ENCODE data around the gene CHIA. TPM values are rescaled to one million over a fixed set of nuclear protein-coding genes. Genes with fewer than 3 reads are reported as not detected.

CHIA gene
- total RNA-seq, 1 experiment from 2014 or later = not detected

- Mint-ChIP-seq H3K27ac (ENCODE audit: unreplicated experiment) (no peak overlapping the region), H3K4me1 (ENCODE audit: low read depth, unreplicated experiment) (no peaks in the 10 kb centered on the region), H3K27me3 (ENCODE audit: unreplicated experiment) (peaks cover 6% of the 10 kb centered on the region), H3K4me3 (ENCODE audit: low read depth, unreplicated experiment) (no peak overlapping the region), H3K36me3 (ENCODE audit: insufficient read depth, unreplicated experiment) (no peaks in the 10 kb centered on the region), H3K9me3 (ENCODE audit: low read depth, unreplicated experiment) (no peaks in the 10 kb centered on the region)
- TF ChIP-seq CTCF (IDR thresholded peaks at IDR 0.05; ENCODE audit: unreplicated experiment) = no peak
- DNase-seq = no peak
- CTCF ChIA-PET = no interaction called here
- intact Hi-C loops (cut with micrococcal nuclease; ENCODE audit: unreplicated experiment) = no loop called here
- no TSS peak for BruUV-seq (replicated peaks)
These were observed 6.8 kb upstream of the CHIA start for GRCh38 chr1:111283838-111284237.

DNA sequence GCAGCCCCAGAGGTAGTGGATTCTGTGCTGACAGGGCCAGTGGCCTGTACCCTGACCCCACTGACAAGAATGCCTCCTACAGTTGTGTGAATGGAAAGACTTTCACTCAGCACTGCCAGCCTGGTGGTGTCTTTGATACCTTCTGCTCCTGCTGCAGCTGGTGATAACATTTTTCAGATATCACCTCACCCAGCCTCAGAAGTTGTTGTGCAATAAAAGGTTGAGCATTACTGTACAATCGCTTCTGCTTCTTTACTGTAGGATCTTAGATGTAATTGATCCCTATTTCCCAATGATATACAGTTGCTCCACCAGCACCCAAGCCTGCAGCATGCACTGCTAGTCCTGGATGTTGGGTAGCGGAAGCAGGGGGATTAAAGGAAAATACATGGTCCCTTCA, 4.8 kb upstream of the CHIA start:
- intact Hi-C loops (cut with micrococcal nuclease; ENCODE audit: unreplicated experiment) = no loop called here
- no peaks in the 10 kb centered on the region for H3K4me1 Mint-ChIP-seq (ENCODE audit: low read depth, unreplicated experiment)
- H3K27me3 Mint-ChIP-seq (ENCODE audit: unreplicated experiment) = no peaks in the 10 kb centered on the region
- TF ChIP-seq CTCF (IDR thresholded peaks at IDR 0.05; ENCODE audit: unreplicated experiment) = no peak
- no TSS peak for BruUV-seq (replicated peaks)
- no peak overlapping the region for H3K27ac Mint-ChIP-seq (ENCODE audit: unreplicated experiment)
- CTCF ChIA-PET = interaction anchor here (0.9 kb wide), 1 partner anchor 58 kb away, joined by 3 read pairs; no protein-coding TSS in a partner anchor
- no peaks in the 10 kb centered on the region for H3K36me3 Mint-ChIP-seq (ENCODE audit: insufficient read depth, unreplicated experiment)
- no peak overlapping the region for H3K4me3 Mint-ChIP-seq (ENCODE audit: low read depth, unreplicated experiment)
- no peak for DNase-seq
- no peaks in the 10 kb centered on the region for H3K9me3 Mint-ChIP-seq (ENCODE audit: low read depth, unreplicated experiment)

DNA sequence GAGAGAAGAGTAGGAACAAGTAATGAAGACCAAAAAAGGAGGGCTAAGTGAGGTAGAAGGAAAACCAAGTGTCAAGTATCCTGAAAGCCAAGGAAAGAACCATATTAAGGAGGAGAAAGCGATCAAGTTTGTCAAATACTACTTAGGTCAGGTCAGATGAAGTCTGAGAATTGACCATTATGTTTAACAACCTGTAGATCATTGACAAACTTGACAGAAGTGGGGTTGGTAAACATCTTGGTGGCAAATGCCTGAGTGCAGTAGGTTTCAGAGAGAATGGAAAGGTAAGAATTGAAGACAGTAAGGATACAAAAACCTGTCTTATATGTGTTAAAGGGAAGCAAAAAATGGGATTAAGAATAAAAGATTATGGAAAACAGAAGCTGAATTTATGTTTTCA, 3.7 kb upstream of the CHIA start:
- peaks cover 2% of the 10 kb centered on the region for H3K9me3 Mint-ChIP-seq (ENCODE audit: low read depth, unreplicated experiment)
- no peak for TF ChIP-seq CTCF (IDR thresholded peaks at IDR 0.05; ENCODE audit: unreplicated experiment)
- intact Hi-C loops (cut with micrococcal nuclease; ENCODE audit: unreplicated experiment) = no loop called here
- CTCF ChIA-PET = no interaction called here
- no TSS peak for BruUV-seq (replicated peaks)
- DNase-seq = no peak
- H3K36me3 Mint-ChIP-seq (ENCODE audit: insufficient read depth, unreplicated experiment) = no peaks in the 10 kb centered on the region
- no peak overlapping the region for H3K4me3 Mint-ChIP-seq (ENCODE audit: low read depth, unreplicated experiment)
- H3K27ac Mint-ChIP-seq (ENCODE audit: unreplicated experiment) = no peak overlapping the region
- no peaks in the 10 kb centered on the region for H3K27me3 Mint-ChIP-seq (ENCODE audit: unreplicated experiment)
- no peaks in the 10 kb centered on the region for H3K4me1 Mint-ChIP-seq (ENCODE audit: low read depth, unreplicated experiment)

DNA sequence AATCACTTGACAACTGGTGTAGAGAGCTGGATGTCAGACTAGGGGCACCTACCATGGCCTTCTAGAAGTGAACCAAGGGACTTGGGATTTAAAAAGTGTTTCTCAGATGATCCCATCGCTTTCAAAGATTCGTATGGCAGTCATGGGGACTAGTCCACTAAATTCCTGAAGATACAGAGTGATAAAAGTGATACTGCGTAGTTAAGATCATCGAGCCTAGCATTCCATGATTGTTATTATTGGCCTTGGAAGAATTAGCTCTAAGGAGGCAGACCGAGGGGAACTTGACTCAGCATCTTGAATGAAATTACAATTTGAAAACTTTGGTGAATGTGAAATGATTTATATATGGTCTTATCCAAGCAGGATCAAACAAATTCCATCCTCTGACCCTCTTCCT, 1.3 kb upstream of the CHIA start:
- BruUV-seq (replicated peaks) = no TSS peak
- CTCF ChIA-PET = no interaction called here
- no peak for DNase-seq
- Mint-ChIP-seq H3K4me1 (ENCODE audit: low read depth, unreplicated experiment) (no peaks in the 10 kb centered on the region), H3K27ac (ENCODE audit: unreplicated experiment) (no peak overlapping the region), H3K27me3 (ENCODE audit: unreplicated experiment) (no peaks in the 10 kb centered on the region), H3K9me3 (ENCODE audit: low read depth, unreplicated experiment) (peaks cover 2% of the 10 kb centered on the region), H3K36me3 (ENCODE audit: insufficient read depth, unreplicated experiment) (no peaks in the 10 kb centered on the region), H3K4me3 (ENCODE audit: low read depth, unreplicated experiment) (no peak overlapping the region)
- no peak for TF ChIP-seq CTCF (IDR thresholded peaks at IDR 0.05; ENCODE audit: unreplicated experiment)
- intact Hi-C loops (cut with micrococcal nuclease; ENCODE audit: unreplicated experiment) = no loop called here

DNA sequence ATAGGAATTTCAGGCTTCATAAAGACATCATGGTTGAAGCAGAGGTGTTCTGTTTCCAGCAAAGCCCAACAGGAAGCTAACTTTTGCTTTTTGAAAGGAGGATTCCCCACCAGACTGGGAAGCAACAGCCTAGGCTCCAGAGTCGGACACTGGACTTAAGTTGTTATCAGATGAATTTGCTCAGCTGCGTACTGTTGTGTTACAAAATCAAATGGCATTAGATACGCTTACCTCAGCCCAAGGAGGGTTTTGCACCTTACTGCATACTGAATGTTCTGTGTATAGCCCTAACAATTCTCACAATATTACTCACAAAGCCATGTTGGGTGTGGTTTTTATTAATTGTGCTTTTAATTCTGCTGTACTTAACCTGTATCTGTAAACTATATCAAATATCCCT, 547 bp upstream of the CHIA start:
- CTCF ChIA-PET = no interaction called here
- TF ChIP-seq CTCF (IDR thresholded peaks at IDR 0.05; ENCODE audit: unreplicated experiment) = no peak
- intact Hi-C loops (cut with micrococcal nuclease; ENCODE audit: unreplicated experiment) = no loop called here
- no peak overlapping the region for H3K4me3 Mint-ChIP-seq (ENCODE audit: low read depth, unreplicated experiment)
- H3K27me3 Mint-ChIP-seq (ENCODE audit: unreplicated experiment) = no peaks in the 10 kb centered on the region
- H3K4me1 Mint-ChIP-seq (ENCODE audit: low read depth, unreplicated experiment) = no peaks in the 10 kb centered on the region
- no peak overlapping the region for H3K27ac Mint-ChIP-seq (ENCODE audit: unreplicated experiment)
- no peaks in the 10 kb centered on the region for H3K36me3 Mint-ChIP-seq (ENCODE audit: insufficient read depth, unreplicated experiment)
- H3K9me3 Mint-ChIP-seq (ENCODE audit: low read depth, unreplicated experiment) = peaks cover 2% of the 10 kb centered on the region
- DNase-seq = no peak
- BruUV-seq (replicated peaks) = no TSS peak
